Loucy (cell line): ENCODE measurements around the gene GTF2B.

ENCODE experiments used
- H2AFZ ChIP-seq: fragments of 200-600 bp; sonication (generic); 2 replicates; pipeline ENCODE4 v1.6.0; 2016; ENCODE audit warnings: antibody characterized with exemption, mild to moderate bottlenecking, low read length, moderate library complexity
- H3F3A ChIP-seq: fragments of 200-600 bp; 2 replicates; pipeline ENCODE4 v1.6.0; 2016; ENCODE audit warnings: antibody characterized with exemption, low read depth, mild to moderate bottlenecking
- H3K27me3 ChIP-seq: fragments of 200-600 bp; sonication (generic); 2 replicates; pipeline ENCODE4 v1.6.1; 2014; ENCODE audit warnings: low read length, mild to moderate bottlenecking; ENCODE audit not compliant: insufficient read depth, poor library complexity, severe bottlenecking
- H3K36me3 ChIP-seq: fragments of 200-600 bp; sonication (generic); 2 replicates; pipeline ENCODE4 v1.6.1; 2016; ENCODE audit warnings: low read length; ENCODE audit not compliant: insufficient read depth
- H3K4me1 ChIP-seq: fragments of 200-600 bp; sonication (generic); 2 replicates; pipeline ENCODE4 v1.5.1; 2014; ENCODE audit warnings: low read length, mild to moderate bottlenecking; ENCODE audit not compliant: insufficient read depth, poor library complexity, severe bottlenecking
- H3K4me2 ChIP-seq: fragments of 200-600 bp; sonication (generic); 2 replicates; pipeline ENCODE4 v1.6.0; 2014; ENCODE audit warnings: antibody characterized with exemption, low read length, low read depth, mild to moderate bottlenecking; ENCODE audit not compliant: poor library complexity, severe bottlenecking
- H3K4me3 ChIP-seq: fragments of 200-600 bp; sonication (generic); 2 replicates; pipeline ENCODE4 v1.5.1; 2014; ENCODE audit warnings: low read length, mild to moderate bottlenecking, mixed read lengths; ENCODE audit not compliant: poor library complexity, severe bottlenecking
- H3K79me2 ChIP-seq: fragments of 200-600 bp; sonication (generic); 2 replicates; pipeline ENCODE4 v1.6.1; 2014; ENCODE audit warnings: low read length; ENCODE audit not compliant: insufficient read depth
- H3K9ac ChIP-seq: fragments of 200-600 bp; sonication (generic); 2 replicates; pipeline ENCODE4 v1.6.0; 2014; ENCODE audit warnings: mild to moderate bottlenecking, low read depth, low read length, moderate library complexity; ENCODE audit not compliant: poor library complexity, severe bottlenecking
- H3K9me2 ChIP-seq: fragments of 200-600 bp; sonication (generic); replicated peaks from 2 replicates; pipeline ENCODE4 v1.6.1; 2016; ENCODE audit warnings: low read depth, low read length, mixed read lengths
- H3K9me3 ChIP-seq: fragments of 200-600 bp; sonication (generic); 2 replicates; pipeline ENCODE4 v1.6.1; 2014; ENCODE audit warnings: mild to moderate bottlenecking, antibody characterized with exemption, low read length, low read depth; ENCODE audit not compliant: insufficient read depth
- H4K20me1 ChIP-seq: fragments of 200-600 bp; sonication (generic); 2 replicates; pipeline ENCODE4 v1.6.0; 2014; ENCODE audit warnings: antibody characterized with exemption, low read length, mild to moderate bottlenecking; ENCODE audit not compliant: insufficient read depth, poor library complexity, severe bottlenecking
- CTCF ChIP-seq: fragments of 200-600 bp; sonication (generic); conservative IDR thresholded peaks from 2 replicates; pipeline ENCODE4 v1.5.1; 2014; ENCODE audit warnings: mild to moderate bottlenecking, antibody characterized with exemption, low read length
- EZH2phosphoT487 ChIP-seq: fragments of 200-600 bp; IDR thresholded peaks from 2 replicates; pipeline ENCODE4 v1.6.1; 2018; ENCODE audit warnings: antibody characterized with exemption, mild to moderate bottlenecking, moderate library complexity, borderline replicate concordance

GTF2B gene

DNA sequence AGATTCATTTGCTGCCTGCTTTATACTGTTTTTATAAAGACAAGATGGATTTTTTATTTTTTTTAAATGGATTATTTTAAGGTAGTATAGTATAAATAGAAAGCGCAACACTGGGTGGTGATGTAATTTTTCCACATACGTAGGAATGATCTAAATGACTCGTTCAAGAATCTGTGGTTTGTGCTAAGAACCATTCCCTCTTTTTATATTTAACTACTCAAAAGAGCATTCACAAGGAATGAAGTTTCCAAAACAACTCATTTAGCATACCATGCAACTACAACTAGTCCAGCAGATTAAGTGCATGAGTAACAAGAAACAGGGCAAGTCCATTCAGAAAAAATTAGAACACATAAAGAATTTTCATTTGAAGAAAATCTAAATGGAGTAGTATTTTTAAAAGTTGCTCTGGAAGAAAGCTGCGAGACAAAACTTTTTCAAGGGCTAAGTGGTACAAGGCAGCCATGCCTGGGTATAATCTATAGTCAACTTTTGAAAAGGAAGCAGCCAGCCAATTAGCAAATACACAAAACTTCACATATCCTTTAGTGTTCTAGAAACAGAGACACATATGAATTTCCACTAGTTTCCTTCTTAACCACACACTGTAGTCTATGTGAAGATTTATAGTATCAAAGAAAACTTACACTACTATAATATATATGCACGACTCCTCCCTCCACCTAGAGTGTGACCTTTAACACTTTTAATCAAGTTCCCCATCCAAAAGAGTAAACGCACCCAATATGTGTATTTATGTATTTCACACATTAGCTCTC, 23.4 kb downstream of the GTF2B start:
- Histone ChIP-seq H3K79me2 (peaks cover 88% of the 10 kb centered on the region), H2AFZ (no peak overlapping the region), H3K9ac (no peak overlapping the region), H3K9me2 (no peaks in the 10 kb centered on the region), H3F3A (no peaks in the 10 kb centered on the region), H3K9me3 (no peaks in the 10 kb centered on the region), H3K4me3 (no peak overlapping the region), H3K4me1 (no peaks in the 10 kb centered on the region), H3K36me3 (peaks cover 13% of the 10 kb centered on the region; the same call in 1 of the 2 replicates), H4K20me1 (peaks cover 32% of the 10 kb centered on the region), H3K27me3 (no peaks in the 10 kb centered on the region), H3K4me2 (no peak overlapping the region)
- TF ChIP-seq CTCF, result no peak
- no peak for TF ChIP-seq EZH2phosphoT487

- no peak for TF ChIP-seq CTCF
- TF ChIP-seq EZH2phosphoT487, result no peak
- Histone ChIP-seq H3K9ac (no peak overlapping the region), H3K9me2 (no peaks in the 10 kb centered on the region), H3F3A (0 out of 2 replicates have a peak, but pooled peaks cover 3% of the 10 kb centered on the region), H3K9me3 (no peaks in the 10 kb centered on the region), H3K36me3 (peaks cover 58% of the 10 kb centered on the region), H4K20me1 (no peaks in the 10 kb centered on the region), H3K4me1 (no peaks in the 10 kb centered on the region), H3K79me2 (no peaks in the 10 kb centered on the region), H3K4me2 (no peak overlapping the region), H3K4me3 (no peak overlapping the region), H3K27me3 (no peaks in the 10 kb centered on the region), H2AFZ (no peak overlapping the region)
Measured at GRCh38 chr1:88851303-88852063, 39.9 kb downstream of the GTF2B start.

DNA sequence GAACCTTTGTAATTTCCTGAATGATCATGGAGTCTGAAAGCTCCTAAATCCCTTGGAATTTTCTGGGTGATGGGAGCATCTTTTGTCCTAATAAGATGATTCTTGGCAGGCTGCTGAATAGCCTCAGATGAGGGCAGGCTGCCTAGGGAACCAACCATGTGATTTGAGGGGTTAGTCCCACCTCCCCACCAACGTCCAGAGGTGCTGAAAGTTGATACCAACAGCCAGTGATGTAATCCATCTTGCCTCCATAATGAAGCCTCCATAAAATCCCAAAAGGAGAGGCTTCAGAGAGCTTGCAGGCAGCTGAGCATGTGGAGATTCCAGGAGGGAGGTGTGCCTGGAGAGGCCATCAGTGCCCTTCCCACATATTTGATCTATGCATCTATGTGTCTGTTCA, 43.7 kb downstream of the GTF2B start:
- no peak overlapping the region for H2AFZ ChIP-seq
- no peak overlapping the region for H3K9ac ChIP-seq
- H4K20me1 ChIP-seq, result no peaks in the 10 kb centered on the region

More for the DNA sequence above, 43.7 kb downstream of the GTF2B start:
- Histone ChIP-seq H3K9me2 (no peaks in the 10 kb centered on the region), H3K4me2 (no peak overlapping the region), H3K9me3 (no peaks in the 10 kb centered on the region), H3K36me3 (peaks cover 23% of the 10 kb centered on the region; the same call in 1 of the 2 replicates), H3K4me3 (no peak overlapping the region), H3K27me3 (no peaks in the 10 kb centered on the region), H3K4me1 (no peaks in the 10 kb centered on the region), H3F3A (0 out of 2 replicates have a peak, but pooled peaks cover 3% of the 10 kb centered on the region), H3K79me2 (no peaks in the 10 kb centered on the region)
- TF ChIP-seq EZH2phosphoT487 (no peak), CTCF (no peak)
